A204.1 (cell line): ENCODE results near the gene COMMD4.
"Not testable (repeated sequence)": the region's sequence is repeated elsewhere in the genome, so short reads cannot be mapped to it uniquely, and the experiment has no call there.

Experiments
- FAIRE-seq: peaks from 2 replicates; lab custom pipeline; 2012; peaks lifted over from hg19 to GRCh38; lab: Jason Lieb, UNC

Gene COMMD4

DNA sequence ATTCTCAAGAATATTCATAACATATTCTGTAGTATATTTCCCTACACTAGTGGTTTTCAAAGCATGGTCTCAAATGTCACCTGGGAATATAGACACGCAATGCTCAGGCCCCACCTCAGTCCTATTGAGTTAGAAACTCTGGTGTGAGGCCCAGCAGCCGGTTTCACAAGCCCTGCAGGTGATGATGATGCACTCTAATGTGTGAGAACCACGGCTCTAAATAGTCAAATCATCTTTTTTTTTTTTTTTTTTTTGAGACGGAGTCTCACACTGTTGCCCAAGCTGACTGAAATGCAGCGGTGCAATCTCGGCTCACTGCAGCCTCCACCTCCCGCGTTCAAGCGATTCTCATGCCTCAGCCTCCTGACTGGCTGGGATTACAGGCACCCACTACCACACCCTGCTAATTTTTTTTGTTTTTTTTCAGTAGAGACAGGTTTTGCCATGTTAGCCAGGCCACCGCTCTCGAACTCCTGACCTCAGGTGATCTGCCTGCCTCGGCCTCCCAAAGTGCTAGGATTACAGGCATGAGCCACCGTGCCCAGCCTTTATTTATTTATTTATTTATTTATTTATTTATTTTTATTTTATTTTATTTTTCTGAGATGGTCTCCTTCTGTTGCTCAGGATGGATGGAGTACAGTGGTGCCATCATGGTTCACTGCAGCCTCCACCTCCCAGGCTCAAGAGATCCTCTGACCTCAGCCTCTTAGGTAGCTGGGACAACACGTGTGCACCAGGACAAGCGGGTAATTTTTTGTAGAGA lies 2.0 kb upstream of the COMMD4 start:
- not testable (repeated sequence) for FAIRE-seq

GRCh38 chr15:75335313-75335704 lies 554 bp upstream of the COMMD4 start:
- FAIRE-seq, result no peak

GRCh38 chr15:75338661-75339240 lies 2.9 kb downstream of the COMMD4 start:
- FAIRE-seq, result no peak

DNA sequence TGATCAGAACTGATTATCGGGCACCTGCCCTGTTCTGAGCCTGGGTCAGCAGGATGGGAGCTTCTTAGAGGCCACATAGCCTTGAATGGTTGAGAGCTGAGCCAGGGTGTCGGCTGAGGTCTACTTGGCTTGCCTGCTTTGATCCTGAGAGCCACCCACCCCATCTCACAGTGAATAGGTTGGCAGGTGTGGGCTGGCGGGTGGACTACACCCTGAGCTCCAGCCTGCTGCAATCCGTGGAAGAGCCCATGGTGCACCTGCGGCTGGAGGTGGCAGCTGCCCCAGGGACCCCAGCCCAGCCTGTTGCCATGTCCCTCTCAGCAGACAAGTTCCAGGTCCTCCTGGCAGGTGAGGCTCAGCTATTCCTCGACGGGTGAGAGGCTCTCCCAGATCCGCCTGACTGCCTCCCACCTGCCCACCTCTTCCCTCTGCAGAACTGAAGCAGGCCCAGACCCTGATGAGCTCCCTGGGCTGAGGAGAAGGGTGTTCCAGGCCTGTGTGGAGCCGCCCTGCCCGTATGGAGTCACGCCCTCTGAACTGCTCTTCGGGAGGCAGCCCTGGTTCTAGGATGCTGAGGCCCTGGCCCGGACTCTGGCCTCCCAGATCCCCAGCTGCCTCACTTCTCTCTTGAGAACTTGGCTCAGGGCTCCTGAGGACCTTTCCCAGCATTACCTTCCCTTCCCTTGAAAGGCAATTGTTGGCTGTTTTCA lies 3.8 kb downstream of the COMMD4 start:
- FAIRE-seq, result no peak

DNA sequence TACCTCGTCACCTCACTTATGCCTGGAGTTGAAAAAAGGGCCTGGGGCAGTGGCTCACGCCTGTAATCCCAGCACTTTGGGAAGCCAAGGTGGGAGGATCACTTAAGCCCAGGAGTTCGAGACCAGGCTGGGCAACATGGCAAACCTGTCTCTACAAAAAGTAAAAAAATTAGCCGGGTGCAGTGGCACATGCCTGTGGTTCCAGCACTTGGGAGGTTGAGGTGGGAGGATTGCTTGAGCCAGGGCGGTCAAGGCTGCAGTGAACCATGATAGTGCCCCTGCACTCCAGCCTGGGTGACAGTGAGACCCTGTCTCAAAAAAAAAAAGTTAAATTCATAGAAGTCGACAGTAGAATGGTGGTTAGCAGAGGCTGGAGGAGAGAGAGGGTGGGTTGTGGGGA lies 6.4 kb downstream of the COMMD4 start:
- no peak for FAIRE-seq

DNA sequence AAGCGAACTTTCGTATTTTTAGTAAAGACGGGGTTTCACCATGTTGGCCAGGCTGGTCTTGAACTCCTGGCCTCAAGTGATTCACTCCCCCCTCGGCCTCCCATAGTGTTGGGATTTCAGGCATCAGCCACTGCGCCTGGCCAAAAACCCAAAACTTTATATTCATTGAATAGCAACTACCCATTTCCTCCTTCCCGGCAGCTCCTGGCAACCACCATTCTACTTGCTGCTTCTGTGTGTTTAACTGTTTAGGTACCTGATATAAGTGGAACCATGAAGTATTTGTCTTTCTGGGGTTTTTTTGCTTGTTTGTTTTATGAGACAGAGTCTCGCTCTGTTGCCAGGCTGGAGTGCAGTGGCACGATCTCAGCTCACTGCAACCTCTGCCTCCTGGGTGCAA lies 8.1 kb downstream of the COMMD4 start:
- not testable (repeated sequence) for FAIRE-seq

DNA sequence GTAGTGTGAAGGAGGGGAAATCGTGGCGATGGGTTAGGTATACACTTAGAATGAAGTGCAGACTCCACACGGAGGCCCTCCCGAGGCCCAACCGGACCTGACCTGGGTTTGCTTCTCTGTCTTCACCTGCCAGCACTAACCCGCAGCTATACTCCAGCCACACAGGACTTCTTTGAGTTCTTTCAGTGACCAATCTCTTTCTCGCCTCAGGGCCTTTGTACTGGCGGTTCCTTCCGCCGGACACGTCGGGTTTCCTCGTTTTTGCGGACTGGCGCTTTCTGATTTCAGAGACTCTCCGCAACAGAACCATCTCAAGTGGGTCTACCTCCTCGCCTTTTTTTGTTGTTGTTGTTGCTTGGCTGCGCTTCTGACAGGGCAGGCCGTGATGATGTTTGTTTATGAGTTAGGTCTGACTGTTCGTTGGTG lies 10.9 kb downstream of the COMMD4 start, which contains the start of gene NEIL1:
Gene NEIL1 (plus strand): TSS at position 244 of the 426 bp plus-strand sequence. CDS start 1,867 bp downstream, outside the sequence.
- FAIRE-seq, result no peak

DNA sequence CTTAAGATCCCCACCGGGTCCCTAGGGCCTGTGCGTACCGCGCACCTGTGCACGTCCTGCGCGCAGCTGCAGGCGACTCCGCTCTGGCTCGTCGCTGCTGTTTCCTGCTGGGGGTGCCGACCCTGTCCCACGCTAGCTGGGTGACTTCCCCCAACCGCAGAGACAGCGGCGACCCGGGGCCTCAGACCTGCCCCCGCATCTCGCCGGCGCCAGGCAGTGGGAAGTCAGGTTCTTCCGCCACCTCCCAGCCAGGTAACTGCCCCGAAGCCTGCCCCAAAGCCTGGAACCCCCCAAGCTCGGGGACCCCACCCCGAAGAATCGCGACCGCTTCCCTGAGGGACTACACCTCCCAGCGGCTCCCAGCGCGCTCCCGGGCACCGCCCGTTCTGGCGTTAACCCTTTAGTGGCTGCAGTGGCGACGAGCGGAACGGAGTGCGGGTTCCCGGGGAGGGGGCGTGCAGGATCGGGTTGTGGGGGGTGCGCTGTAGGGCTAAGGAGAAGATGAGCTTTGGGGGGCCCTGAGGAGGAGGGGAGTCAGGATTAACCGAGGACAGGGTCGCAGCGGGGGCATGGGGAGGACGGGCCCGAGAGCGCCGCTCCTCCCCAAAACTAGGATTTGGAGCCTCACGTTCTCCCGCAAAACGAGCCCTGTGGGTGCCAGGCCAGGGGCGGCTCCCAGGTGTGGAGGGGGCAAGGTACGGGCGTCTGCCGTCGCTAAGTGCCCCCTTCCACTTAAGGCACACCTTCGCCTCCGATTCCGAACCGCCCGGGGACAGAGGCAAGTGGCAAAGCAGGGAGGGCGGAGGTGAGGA lies 11.6 kb downstream of the COMMD4 start:
- FAIRE-seq, result no peak

DNA sequence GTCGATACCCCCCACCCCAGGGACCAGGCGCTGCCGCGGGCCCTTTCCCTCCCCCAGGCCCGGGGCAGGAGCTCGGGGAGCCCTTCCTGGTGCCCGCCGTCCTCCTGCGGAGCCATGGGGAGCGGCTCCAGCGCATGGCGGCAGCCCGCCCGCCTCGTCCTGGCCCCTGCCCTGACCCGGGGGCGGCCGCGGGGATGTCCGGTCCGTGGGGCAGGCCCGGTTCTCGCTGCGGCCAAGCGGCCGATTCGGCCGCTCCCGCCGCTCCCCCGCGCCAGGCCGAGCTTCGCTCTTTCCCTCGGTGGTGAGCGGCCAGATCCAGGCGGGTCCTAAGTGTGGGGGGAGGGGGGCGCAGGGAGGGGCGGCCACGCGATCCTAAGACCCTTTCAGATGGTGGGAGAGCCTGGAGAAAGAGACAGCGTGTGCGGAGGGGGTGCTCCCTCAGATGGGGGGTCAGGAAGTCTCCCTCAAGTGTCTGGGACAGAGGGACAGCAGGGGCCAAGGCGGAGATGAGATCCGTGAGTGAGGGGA lies 12.2 kb downstream of the COMMD4 start:
- FAIRE-seq, result no peak

DNA sequence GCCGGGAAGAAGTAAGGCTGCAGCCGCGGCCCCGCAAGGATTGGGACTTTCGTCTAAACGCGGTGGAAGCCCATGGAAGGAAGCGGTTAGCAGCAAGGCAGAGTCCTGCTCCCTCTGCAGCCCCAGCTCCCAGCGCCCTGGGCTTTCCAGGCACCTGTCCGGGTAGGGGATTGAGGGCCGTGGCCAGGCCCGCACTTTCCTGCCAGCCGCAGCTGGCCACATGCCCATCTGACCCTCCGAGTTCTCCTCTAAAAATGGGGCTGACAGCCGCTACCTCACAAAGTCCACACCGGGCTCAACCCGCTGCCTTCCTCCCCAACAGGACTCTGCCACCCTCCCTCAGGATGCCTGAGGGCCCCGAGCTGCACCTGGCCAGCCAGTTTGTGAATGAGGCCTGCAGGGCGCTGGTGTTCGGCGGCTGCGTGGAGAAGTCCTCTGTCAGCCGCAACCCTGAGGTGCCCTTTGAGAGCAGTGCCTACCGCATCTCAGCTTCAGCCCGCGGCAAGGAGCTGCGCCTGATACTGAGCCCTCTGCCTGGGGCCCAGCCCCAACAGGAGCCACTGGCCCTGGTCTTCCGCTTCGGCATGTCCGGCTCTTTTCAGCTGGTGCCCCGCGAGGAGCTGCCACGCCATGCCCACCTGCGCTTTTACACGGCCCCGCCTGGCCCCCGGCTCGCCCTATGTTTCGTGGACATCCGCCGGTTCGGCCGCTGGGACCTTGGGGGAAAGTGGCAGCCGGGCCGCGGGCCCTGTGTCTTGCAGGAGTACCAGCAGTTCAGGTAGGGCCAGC lies 12.9 kb downstream of the COMMD4 start:
- no peak for FAIRE-seq

DNA sequence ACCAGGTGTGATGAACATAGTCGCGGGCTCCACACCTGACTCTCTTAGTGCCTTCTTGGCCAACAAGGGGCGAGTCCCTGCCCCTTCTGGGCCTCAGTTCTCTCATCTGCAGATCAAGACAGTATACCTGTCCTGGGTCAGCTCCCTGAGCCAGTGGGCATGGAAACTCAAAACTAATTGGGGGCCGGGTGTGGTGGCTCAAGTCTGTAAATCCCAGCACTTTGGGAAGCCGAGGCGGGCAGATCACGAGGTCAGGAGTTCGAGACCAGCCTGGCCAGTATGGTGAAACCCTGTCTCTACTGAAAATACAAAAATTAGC lies 13.4 kb downstream of the COMMD4 start:
- not testable (repeated sequence) for FAIRE-seq

DNA sequence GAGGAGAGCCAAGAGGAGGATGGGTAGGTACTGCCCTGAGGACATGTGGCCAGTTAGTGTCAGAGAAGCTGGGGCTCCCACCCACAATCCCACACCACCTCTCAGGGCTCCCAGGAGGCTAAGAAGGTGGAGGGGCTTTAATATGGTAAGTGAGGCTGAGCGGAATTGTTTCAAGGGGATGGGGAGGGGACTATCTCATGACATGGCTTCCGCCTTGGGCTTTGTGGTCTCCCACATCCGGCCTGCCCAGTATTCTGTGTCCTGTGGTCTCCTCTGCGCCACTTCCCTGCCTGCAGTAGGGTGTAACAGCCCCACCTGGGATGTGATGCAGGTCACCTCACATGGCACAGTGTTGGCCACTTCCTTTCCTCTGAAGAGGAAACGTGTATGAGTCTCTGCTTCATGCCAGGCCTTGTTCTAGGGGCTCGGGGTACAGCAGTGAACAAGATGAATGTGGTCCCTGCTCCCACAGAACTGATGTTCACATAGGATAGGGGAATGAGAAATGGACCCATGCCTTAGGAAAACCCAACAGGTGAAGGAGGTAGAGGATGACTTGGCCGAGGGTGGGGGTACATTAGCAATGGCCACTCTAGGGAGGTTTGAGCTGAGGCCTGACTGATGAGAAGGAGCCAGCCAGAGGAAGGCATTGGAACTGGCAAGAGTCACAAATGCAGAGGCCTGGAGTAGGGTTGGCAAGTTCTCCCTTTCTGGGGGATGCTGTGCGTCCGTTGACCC lies 14.2 kb downstream of the COMMD4 start:
- no peak for FAIRE-seq

DNA sequence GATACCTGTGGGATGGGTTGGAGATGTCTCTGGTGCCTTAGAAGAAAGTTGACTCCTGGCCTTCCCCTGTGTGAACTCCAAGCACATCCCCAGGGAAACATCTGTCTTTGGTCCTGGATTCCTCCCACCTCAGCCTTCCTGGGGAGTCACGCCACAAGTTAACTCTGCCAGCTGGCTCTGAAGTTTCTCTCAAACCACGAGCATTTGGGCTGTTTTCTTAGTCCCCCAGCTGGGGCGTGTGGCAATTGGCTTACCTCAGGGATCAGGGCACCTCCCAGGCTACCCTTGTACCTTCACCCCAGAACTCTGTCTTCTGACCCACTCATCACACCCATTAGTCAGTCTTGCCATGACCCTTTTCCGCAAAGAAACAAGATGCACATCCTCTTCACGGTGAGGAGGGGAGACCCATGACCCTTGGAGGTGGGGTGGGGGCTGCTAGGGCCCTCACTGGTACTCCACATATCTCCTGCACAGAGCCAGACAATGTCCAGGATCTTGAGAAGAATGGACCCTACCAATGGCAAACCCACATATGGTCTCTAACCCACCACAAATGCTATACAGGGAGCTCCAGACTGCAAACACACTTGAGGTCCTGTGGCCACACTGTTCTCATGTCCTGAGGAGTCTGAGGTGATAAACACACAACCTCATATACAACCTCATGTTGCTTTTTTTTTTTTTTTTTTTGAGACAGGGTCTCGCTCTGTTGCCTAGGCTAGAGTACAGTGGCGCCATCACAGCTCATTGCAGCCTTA lies 14.9 kb downstream of the COMMD4 start:
- no peak for FAIRE-seq

- no peak for FAIRE-seq
Observed at GRCh38 chr15:75352186-75353080, 16.6 kb downstream of the COMMD4 start.

- no peak for FAIRE-seq
Observed at GRCh38 chr15:75353604-75354003, 17.7 kb downstream of the COMMD4 start.

GRCh38 chr15:75354454-75354853 lies 18.6 kb downstream of the COMMD4 start:
- no peak for FAIRE-seq

DNA sequence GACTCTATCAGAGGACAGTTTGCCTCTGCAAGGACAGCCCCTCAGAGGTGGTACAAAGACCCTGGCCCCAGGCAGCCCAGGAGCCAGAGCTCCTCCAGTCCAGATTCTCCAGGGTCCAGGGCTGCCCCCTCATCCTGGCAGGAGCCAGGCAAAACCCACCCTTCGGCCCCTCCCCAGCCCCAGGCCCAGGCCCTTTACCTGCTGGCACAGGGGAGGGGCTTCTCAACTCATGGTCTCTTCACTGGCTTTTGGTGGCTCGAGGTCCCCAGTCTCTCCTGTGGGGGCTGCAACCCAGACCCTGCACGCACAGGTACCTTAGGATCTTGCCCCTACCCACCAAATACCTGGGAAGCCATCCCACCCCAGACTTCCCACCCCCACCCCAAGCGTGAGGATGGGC lies 19.5 kb downstream of the COMMD4 start:
- FAIRE-seq, result no peak

DNA sequence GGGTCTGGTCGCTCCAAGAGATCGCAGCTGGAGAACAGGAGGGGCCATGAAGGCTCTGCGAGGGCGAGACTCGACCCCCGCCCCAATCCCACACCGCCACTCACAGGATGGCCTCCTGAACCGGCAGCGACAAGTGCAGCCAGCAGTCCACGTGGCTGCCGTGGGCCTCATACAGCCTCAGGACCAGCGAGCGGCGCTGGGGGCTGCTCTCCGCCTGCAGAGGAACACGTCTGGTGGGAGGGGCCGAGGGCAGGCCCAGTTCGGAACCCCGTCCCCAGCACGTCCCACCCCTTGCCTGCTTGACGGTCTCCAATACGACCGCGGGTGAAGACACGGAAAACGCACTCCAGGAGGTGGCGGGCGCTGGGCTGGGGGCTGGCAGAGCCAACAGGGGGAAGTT lies 20.1 kb downstream of the COMMD4 start:
- no peak for FAIRE-seq

DNA sequence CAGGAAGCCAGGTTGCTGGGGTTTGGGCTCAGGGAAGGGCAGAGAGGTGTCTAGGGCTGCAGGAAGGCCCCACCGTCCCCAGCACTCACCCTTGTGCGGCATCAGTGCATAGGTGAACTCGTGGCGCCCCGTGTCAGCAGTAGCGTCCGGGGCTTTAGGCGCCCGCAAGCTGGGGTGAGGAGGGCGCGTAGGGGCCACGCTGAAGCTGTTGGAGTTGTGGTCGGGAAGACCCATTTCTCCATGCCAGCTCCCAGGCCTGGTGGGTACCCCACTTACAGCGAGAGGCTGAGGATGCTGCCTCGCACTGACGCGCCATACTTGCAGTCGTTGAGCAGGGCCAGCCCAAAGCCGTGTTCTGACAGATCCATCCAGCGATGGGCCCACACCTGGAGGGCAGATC lies 20.7 kb downstream of the COMMD4 start:
- no peak for FAIRE-seq
